Gastrocnemius medialis (tissue), 4 donors: ENCODE results near the gene MEGF11.

Experiments used
- POLR2A ChIP-seq, 2 donors: fragments of 450-650 bp; IDR thresholded peaks; one replicate each; pipeline ENCODE4 v1.6.1; 2017; ENCODE audit warnings: antibody characterized with exemption in 2 of 2, mild to moderate bottlenecking in 2 of 2, moderate library complexity in 2 of 2
- TF ChIP-seq, protein P1 (sequence below), 5 experiments: fragments of 450-650 bp in 3 of 5; fragments of 200-600 bp in 2 of 5; sonication (generic) in 2 of 5; IDR thresholded peaks in 4 of 5; conservative IDR thresholded peaks in 1 of 5; 1 replicate in 4 of 5; 2 replicates in 1 of 5; pipeline ENCODE4 v1.5.1; 2016 to 2019; ENCODE audit warnings: antibody characterized with exemption in 5 of 5, mild to moderate bottlenecking in 3 of 5, moderate library complexity in 3 of 5

DNA sequence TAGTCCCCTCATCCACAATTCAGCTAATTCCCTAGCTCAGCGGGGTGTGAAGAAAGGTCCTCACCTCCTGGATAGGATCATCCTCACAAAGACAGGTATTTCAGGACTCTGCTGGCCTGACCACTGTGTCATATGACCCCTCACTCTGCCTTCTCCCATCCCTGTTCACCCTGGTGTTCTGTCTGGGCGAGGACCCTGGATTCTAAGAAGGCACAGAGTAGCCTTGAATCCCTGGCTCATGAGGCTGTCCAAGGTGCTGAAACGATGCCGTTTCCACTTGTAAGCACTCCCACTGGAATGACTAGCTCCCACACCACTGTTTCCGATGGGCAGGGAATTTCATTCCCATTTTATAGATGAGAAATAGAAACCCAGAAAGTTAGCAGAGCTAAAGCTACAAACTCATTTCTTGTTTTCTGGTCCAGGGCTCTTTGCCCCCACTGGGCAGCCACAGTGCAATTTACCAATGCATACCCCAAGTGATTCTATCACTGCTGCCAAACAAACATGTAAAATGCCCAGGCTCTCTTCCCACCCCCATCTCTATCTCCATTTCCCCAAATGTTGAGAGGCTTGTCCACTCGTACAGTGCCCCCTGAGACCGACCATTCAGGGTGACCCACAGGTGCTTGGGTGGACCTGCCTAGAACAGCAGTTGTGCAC, 301.0 kb downstream of the MEGF11 start:
- TF ChIP-seq, protein P1, sequence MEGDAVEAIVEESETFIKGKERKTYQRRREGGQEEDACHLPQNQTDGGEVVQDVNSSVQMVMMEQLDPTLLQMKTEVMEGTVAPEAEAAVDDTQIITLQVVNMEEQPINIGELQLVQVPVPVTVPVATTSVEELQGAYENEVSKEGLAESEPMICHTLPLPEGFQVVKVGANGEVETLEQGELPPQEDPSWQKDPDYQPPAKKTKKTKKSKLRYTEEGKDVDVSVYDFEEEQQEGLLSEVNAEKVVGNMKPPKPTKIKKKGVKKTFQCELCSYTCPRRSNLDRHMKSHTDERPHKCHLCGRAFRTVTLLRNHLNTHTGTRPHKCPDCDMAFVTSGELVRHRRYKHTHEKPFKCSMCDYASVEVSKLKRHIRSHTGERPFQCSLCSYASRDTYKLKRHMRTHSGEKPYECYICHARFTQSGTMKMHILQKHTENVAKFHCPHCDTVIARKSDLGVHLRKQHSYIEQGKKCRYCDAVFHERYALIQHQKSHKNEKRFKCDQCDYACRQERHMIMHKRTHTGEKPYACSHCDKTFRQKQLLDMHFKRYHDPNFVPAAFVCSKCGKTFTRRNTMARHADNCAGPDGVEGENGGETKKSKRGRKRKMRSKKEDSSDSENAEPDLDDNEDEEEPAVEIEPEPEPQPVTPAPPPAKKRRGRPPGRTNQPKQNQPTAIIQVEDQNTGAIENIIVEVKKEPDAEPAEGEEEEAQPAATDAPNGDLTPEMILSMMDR (IDR thresholded peaks at IDR 0.05 in 4 of 5, conservative IDR thresholded peaks at IDR 0.05 in 1 of 5): no peak
- TF ChIP-seq POLR2A (IDR thresholded peaks at IDR 0.05): no peak
